ENCODE measurements around the gene SPTB.

DNA sequence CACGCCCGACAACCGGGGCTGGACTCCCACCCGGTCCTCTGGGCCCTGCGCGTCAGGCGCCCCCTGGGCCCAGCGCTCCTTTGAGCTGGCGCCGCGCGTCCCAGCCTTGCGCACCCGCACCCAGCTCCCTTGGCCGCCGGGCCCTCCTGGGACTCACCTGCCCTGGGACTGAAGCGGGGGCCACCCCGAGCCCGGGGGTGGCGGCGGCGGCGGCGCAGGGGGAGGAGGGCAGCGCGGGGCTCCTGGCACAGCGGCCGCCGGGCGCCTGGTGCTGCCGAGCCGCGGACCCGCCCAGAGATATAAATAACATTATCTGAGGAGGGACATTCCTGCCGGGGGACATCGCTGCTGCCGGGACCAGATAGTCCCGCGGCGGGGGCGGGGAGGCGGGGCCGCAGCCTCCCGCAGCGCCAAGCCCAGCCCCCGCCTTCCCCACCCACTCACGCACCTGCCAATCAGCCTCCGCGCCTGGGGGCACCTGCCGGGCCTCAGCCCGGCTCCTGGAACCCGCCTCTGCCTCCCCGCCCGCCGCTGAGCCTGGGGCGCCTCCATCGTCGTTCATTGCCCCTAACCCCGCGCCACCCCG is at the start of gene SPTB:
- TF ChIP-seq, protein P1, sequence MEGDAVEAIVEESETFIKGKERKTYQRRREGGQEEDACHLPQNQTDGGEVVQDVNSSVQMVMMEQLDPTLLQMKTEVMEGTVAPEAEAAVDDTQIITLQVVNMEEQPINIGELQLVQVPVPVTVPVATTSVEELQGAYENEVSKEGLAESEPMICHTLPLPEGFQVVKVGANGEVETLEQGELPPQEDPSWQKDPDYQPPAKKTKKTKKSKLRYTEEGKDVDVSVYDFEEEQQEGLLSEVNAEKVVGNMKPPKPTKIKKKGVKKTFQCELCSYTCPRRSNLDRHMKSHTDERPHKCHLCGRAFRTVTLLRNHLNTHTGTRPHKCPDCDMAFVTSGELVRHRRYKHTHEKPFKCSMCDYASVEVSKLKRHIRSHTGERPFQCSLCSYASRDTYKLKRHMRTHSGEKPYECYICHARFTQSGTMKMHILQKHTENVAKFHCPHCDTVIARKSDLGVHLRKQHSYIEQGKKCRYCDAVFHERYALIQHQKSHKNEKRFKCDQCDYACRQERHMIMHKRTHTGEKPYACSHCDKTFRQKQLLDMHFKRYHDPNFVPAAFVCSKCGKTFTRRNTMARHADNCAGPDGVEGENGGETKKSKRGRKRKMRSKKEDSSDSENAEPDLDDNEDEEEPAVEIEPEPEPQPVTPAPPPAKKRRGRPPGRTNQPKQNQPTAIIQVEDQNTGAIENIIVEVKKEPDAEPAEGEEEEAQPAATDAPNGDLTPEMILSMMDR (IDR thresholded peaks at IDR 0.05) = no peak
- TF ChIP-seq POLR2A (IDR thresholded peaks at IDR 0.05) = no peak

All from sigmoid colon (tissue), 3 donors.